GM12873 (cell line): Measurements from ENCODE around the gene CTNNA2.

ENCODE experiments used
- CTCF ChIP-seq: IDR thresholded peaks from 2 replicates; pipeline ENCODE4 v1.5.1; 2012; ENCODE audit warnings: low read depth, mild to moderate bottlenecking, moderate library complexity, low read length, control low read depth; ENCODE audit not compliant: insufficient read depth; ENCODE audit errors: missing control alignments

The CTNNA2 gene

GRCh38 chr2:80326861-80327260 lies 814.0 kb downstream of the CTNNA2 start:
- no peak for TF ChIP-seq CTCF

- TF ChIP-seq CTCF = no peak
Measured at GRCh38 chr2:80328159-80328571, 815.3 kb downstream of the CTNNA2 start.

- no peak for TF ChIP-seq CTCF
Measured at GRCh38 chr2:80329491-80329890, 816.6 kb downstream of the CTNNA2 start.

GRCh38 chr2:80330527-80331450 lies 817.9 kb downstream of the CTNNA2 start:
- no peak for TF ChIP-seq CTCF

GRCh38 chr2:80333886-80334285 lies 821.0 kb downstream of the CTNNA2 start:
- no peak for TF ChIP-seq CTCF

GRCh38 chr2:80335411-80335810 lies 822.6 kb downstream of the CTNNA2 start:
- no peak for TF ChIP-seq CTCF

GRCh38 chr2:80338794-80339193 lies 825.9 kb downstream of the CTNNA2 start:
- no peak for TF ChIP-seq CTCF
